MCF 10A (cell line): ENCODE results near the gene TNFRSF8. TPM values are rescaled to one million over a fixed set of nuclear protein-coding genes. Genes with fewer than 3 reads are reported as not detected.

ENCODE experiments used
- BruUV-seq: library from RNA; stranded (reverse); fragments of 400-500 nt; replicated peaks from 2 replicates; lab custom pipeline; 2021; lab: Mats Ljungman, UMichigan
- CTCF ChIA-PET: fragments of 300-600 bp; sonication (Branson Sonifier 250); formaldehyde crosslinking; extraction: SDS; loops from one replicate; lab custom pipeline; 2021; ENCODE audit warnings: antibody characterized with exemption, inconsistent platforms; lab: Yijun Ruan, JAX
- POLR2A ChIA-PET: fragments of 300-600, 350-650 bp; sonication (Branson Sonifier 250); formaldehyde crosslinking; extraction: SDS; loops from one replicate; lab custom pipeline; 2020; ENCODE audit warnings: antibody characterized with exemption, inconsistent platforms; lab: Yijun Ruan, JAX
- DNase-seq: peaks from one replicate; pipeline ENCODE4 v3.0.0-alpha.2; 2018; ENCODE audit not compliant: unreplicated experiment
- H3K27ac Mint-ChIP-seq: one replicate; pipeline ENCODE4 v1.8.0; 2022; ENCODE audit warnings: mild to moderate bottlenecking, low read depth, mixed read lengths; ENCODE audit not compliant: unreplicated experiment
- H3K27me3 Mint-ChIP-seq: one replicate; pipeline ENCODE4 v1.8.0; 2022; ENCODE audit warnings: mixed read lengths; ENCODE audit not compliant: insufficient read depth, unreplicated experiment
- H3K36me3 Mint-ChIP-seq: one replicate; pipeline ENCODE4 v1.8.0; 2022; ENCODE audit warnings: mild to moderate bottlenecking, moderate library complexity, mixed read lengths; ENCODE audit not compliant: insufficient read depth, unreplicated experiment
- H3K4me1 Mint-ChIP-seq: one replicate; pipeline ENCODE4 v1.8.0; 2022; ENCODE audit warnings: mixed read lengths; ENCODE audit not compliant: insufficient read depth, unreplicated experiment
- H3K4me3 Mint-ChIP-seq: one replicate; pipeline ENCODE4 v1.8.0; 2022; ENCODE audit warnings: mild to moderate bottlenecking, moderate library complexity, mixed read lengths; ENCODE audit not compliant: unreplicated experiment
- H3K9me3 Mint-ChIP-seq: one replicate; pipeline ENCODE4 v1.8.0; 2022; ENCODE audit warnings: mixed read lengths; ENCODE audit not compliant: unreplicated experiment
- intact Hi-C: fragments of 100-400 bp; cut with micrococcal nuclease; formaldehyde crosslinking; loops from 2 replicates; pipeline ENCODE4 v1.14.1; 2022
- total RNA-seq: library from RNA; stranded (reverse); gene quantifications from 2 replicates; pipeline ENCODE4 v1.2.3, GENCODE V29; 2022
- TF ChIP-seq, protein P1 (sequence below): fragments of 200-600 bp; IDR thresholded peaks from one replicate; pipeline ENCODE4 v1.8.0; 2022; ENCODE audit warnings: antibody characterized with exemption, mild to moderate bottlenecking; ENCODE audit not compliant: unreplicated experiment

Gene TNFRSF8
- total RNA-seq, 1 experiment from 2014 or later = not detected

DNA sequence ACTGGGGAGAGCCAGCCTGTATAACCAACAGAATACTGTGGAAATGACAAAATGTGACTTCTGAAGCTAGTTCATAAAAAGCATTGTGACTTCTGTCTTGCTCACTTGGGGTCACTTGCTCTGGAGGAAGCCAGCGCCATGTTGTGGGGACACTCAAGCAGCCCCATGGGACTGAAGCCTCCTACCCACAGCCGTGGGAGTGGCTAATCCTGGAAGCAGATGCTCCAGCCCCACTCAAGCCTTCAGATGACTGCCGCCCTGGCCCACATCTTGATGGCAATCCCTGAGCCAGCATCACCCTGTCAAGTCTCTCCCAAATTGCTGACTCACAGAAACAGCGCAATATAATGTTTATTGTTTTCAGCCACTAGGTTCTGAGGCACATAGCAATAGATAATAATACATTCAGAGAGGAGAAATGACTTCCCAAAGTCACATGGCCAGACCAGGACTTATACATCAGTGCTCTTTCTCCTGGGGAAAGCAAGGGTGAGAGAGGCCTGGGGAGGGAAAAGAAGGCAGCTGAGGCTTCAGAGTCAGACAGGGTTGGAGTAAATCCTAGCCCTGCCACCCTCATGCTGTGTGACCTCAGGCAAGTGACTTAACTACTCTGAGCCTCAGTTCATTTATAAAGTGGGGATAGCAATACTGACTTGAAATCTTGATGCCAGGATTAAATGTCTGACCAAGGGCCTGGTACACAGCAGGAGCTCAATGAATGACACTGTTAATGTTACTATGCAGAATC, 5.0 kb upstream of the TNFRSF8 start:
- BruUV-seq = no TSS peak

DNA sequence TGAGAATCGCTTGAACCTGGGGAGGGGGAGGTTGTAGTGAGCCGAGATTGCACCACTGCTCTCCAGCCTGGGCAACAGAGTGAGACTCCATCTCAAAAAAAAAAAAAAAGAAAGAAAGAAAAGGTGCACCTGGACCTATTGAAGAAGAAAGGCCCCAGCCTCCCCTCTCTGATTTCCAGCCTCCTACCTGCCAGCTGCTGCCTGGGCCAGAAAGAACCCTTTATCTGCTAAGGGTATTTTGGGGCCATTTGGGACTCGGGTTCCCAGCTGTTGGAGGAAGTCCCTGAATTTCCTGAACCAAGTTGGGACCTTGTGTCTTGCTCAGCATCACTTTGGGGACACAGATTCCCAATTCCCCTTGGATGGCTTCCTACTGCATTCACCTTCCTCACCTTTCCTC, 3.9 kb upstream of the TNFRSF8 start:
- H3K27me3 Mint-ChIP-seq = peaks cover 35% of the 10 kb centered on the region
- intact Hi-C loops = no loop called here
- H3K27ac Mint-ChIP-seq = no peak overlapping the region
- CTCF ChIA-PET = interaction anchor here (0.7 kb wide), 1 partner anchor 17 kb away, joined by 3 read pairs; no protein-coding TSS in a partner anchor
- BruUV-seq = no TSS peak
- H3K4me3 Mint-ChIP-seq = no peak overlapping the region
- no peaks in the 10 kb centered on the region for H3K36me3 Mint-ChIP-seq
- POLR2A ChIA-PET = no interaction called here
- TF ChIP-seq, protein P1, sequence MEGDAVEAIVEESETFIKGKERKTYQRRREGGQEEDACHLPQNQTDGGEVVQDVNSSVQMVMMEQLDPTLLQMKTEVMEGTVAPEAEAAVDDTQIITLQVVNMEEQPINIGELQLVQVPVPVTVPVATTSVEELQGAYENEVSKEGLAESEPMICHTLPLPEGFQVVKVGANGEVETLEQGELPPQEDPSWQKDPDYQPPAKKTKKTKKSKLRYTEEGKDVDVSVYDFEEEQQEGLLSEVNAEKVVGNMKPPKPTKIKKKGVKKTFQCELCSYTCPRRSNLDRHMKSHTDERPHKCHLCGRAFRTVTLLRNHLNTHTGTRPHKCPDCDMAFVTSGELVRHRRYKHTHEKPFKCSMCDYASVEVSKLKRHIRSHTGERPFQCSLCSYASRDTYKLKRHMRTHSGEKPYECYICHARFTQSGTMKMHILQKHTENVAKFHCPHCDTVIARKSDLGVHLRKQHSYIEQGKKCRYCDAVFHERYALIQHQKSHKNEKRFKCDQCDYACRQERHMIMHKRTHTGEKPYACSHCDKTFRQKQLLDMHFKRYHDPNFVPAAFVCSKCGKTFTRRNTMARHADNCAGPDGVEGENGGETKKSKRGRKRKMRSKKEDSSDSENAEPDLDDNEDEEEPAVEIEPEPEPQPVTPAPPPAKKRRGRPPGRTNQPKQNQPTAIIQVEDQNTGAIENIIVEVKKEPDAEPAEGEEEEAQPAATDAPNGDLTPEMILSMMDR = no peak
- no peak for DNase-seq
- no peaks in the 10 kb centered on the region for H3K4me1 Mint-ChIP-seq
- H3K9me3 Mint-ChIP-seq = no peaks in the 10 kb centered on the region

More for the DNA sequence above, 5.0 kb upstream of the TNFRSF8 start:
- Mint-ChIP-seq H3K4me3 (no peak overlapping the region), H3K9me3 (no peaks in the 10 kb centered on the region), H3K36me3 (no peaks in the 10 kb centered on the region), H3K4me1 (no peaks in the 10 kb centered on the region), H3K27me3 (peaks cover 24% of the 10 kb centered on the region), H3K27ac (no peak overlapping the region)
- intact Hi-C loops = no loop called here
- ChIA-PET POLR2A (no interaction called here), CTCF (no interaction called here)
- TF ChIP-seq, protein P1 = no peak
- no peak for DNase-seq

DNA sequence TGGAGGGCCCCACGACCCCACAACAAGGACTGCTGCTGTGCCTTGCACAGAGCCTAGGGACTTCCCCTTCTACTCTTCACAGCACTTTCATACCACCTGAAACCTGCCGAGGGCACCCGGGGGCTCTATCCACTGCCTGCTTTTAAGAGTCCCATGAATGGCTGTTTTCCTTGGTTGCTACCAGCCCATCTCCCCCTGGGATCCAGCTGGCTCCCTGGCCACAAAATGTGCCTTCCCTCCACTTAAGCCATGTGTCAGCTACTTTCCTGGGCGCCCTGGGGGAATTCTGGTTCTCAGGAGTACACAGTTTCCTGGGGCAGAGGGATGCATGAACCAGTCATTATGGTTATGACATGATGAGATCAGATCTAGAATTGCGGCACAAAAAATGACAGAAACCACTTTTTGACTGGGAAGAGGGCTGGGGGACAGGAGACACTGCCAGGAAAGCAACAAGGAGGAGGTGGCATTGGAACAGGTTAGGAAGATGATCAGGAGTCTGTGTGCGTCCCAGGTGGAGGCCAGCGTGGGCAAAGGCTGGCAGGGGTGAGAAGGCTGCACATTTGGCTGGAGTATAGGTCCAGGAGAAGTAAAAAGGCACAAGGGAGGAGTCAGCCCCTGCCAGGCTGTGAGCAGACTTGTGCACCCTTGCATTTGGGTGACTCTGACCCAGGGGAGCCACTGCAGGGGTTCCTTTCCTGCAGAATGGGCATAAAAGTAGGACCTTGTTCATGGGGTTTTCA, 3.2 kb upstream of the TNFRSF8 start:
- H3K36me3 Mint-ChIP-seq = no peaks in the 10 kb centered on the region
- TF ChIP-seq, protein P1 = no peak
- intact Hi-C loops = no loop called here
- BruUV-seq = no TSS peak
- DNase-seq = no peak
- no peak overlapping the region for H3K27ac Mint-ChIP-seq
- peaks cover 42% of the 10 kb centered on the region for H3K27me3 Mint-ChIP-seq
- H3K4me3 Mint-ChIP-seq = no peak overlapping the region
- no peaks in the 10 kb centered on the region for H3K9me3 Mint-ChIP-seq
- H3K4me1 Mint-ChIP-seq = no peaks in the 10 kb centered on the region
- POLR2A ChIA-PET = no interaction called here
- CTCF ChIA-PET = no interaction called here

DNA sequence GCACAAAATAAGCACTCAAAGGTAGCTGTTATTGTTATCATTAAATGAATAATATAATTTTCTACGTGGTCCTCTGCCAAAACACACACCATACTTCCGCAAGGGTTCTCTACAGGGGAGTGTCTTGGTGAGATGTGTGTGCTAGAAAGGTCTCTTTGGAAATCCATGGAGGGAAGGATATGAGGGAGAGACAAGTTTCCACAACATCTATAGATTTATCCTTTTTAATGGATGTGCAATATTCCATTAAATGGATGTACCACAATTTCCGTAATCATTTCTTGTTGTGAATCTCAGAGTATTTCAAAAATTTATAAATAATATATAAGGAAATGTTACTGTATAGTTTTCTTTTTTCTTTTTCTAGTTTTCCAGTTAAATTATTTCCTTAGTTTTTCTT, 2.6 kb upstream of the TNFRSF8 start:
- H3K9me3 Mint-ChIP-seq = no peaks in the 10 kb centered on the region
- H3K27ac Mint-ChIP-seq = no peak overlapping the region
- no peaks in the 10 kb centered on the region for H3K36me3 Mint-ChIP-seq
- TF ChIP-seq, protein P1 = no peak
- intact Hi-C loops = no loop called here
- POLR2A ChIA-PET = no interaction called here
- no peak for DNase-seq
- no peaks in the 10 kb centered on the region for H3K4me1 Mint-ChIP-seq
- H3K4me3 Mint-ChIP-seq = no peak overlapping the region
- no TSS peak for BruUV-seq
- CTCF ChIA-PET = no interaction called here
- peaks cover 48% of the 10 kb centered on the region for H3K27me3 Mint-ChIP-seq
